SU-DHL-6 (cell line): ENCODE measurements around the gene FZD10.

Experiments
- EZH2phosphoT487 ChIP-seq: fragments of 200-600 bp; sonication (generic), shearing (Covaris generic); conservative IDR thresholded peaks from 2 replicates; pipeline ENCODE4 v1.6.1; 2018; ENCODE audit warnings: mild to moderate bottlenecking, antibody characterized with exemption, low read length, moderate library complexity, mixed read lengths
- TF ChIP-seq, protein P1 (sequence below): fragments of 200-600 bp; sonication (generic); IDR thresholded peaks from one replicate; pipeline ENCODE4 v1.5.1; 2017; ENCODE audit warnings: antibody characterized with exemption, mild to moderate bottlenecking, low read length, moderate library complexity; ENCODE audit not compliant: insufficient read depth, poor library complexity, severe bottlenecking

GRCh38 chr12:130136509-130137039, 25.7 kb upstream of the FZD10 start:
- TF ChIP-seq, protein P1, sequence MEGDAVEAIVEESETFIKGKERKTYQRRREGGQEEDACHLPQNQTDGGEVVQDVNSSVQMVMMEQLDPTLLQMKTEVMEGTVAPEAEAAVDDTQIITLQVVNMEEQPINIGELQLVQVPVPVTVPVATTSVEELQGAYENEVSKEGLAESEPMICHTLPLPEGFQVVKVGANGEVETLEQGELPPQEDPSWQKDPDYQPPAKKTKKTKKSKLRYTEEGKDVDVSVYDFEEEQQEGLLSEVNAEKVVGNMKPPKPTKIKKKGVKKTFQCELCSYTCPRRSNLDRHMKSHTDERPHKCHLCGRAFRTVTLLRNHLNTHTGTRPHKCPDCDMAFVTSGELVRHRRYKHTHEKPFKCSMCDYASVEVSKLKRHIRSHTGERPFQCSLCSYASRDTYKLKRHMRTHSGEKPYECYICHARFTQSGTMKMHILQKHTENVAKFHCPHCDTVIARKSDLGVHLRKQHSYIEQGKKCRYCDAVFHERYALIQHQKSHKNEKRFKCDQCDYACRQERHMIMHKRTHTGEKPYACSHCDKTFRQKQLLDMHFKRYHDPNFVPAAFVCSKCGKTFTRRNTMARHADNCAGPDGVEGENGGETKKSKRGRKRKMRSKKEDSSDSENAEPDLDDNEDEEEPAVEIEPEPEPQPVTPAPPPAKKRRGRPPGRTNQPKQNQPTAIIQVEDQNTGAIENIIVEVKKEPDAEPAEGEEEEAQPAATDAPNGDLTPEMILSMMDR, result no peak
- no peak for TF ChIP-seq EZH2phosphoT487
